SK-N-SH (cell line): ENCODE data around the gene TXNDC2. TPM values are rescaled to one million over a fixed set of nuclear protein-coding genes. Genes with fewer than 3 reads are reported as not detected.
A peak's percentile ranks its signal among the peaks of the same experiment; 100 is the strongest.

Experiments
- CTCF ChIA-PET: fragments of 300-600, 350-600 bp; formaldehyde crosslinking; extraction: SDS; loops from one replicate; lab custom pipeline; 2021; lab: Yijun Ruan, JAX
- POLR2A ChIA-PET: fragments of 350-600 bp; sonication (Branson Sonifier 250); formaldehyde crosslinking; extraction: SDS; loops from one replicate; lab custom pipeline; 2020; ENCODE audit warnings: antibody characterized with exemption, inconsistent platforms; lab: Yijun Ruan, JAX
- DNase-seq: peaks from one replicate; pipeline ENCODE4 v3.0.0; 2012
- H2AFZ ChIP-seq: fragments of 200-600 bp; sonication (generic); 2 replicates; pipeline ENCODE4 v1.8.1; 2016; ENCODE audit warnings: antibody characterized with exemption, mild to moderate bottlenecking, low read depth
- H3F3A ChIP-seq: fragments of 200-600 bp; sonication (generic); replicated peaks from 2 replicates; pipeline ENCODE3; 2016; ENCODE audit warnings: antibody characterized with exemption, mild to moderate bottlenecking; ENCODE audit not compliant: insufficient read depth
- H3K27ac ChIP-seq, 2 experiments: fragments of 200-500 bp in 1 of 2; fragments of 200-600 bp in 1 of 2; sonication (Bioruptor generic) in 1 of 2; sonication (generic), shearing (Covaris generic) in 1 of 2; 2 replicates each; pipeline versions ENCODE4 v1.5.1 to v1.6.1; 2014 to 2016; ENCODE audit warnings: low read depth in 2 of 2, inconsistent platforms in 1 of 2, low read length in 1 of 2, mild to moderate bottlenecking in 1 of 2, mixed read lengths in 1 of 2
- H3K27me3 ChIP-seq: fragments of 200-600 bp; sonication (generic), shearing (Covaris generic); 2 replicates; pipeline ENCODE4 v1.6.1; 2016; ENCODE audit warnings: mixed run types; ENCODE audit not compliant: insufficient read depth
- H3K36me3 ChIP-seq, 2 experiments: fragments of 200-500 bp in 1 of 2; fragments of 200-600 bp in 1 of 2; sonication (Bioruptor generic) in 1 of 2; sonication (generic) in 1 of 2; replicated peaks in 1 of 2; 2 replicates each; pipeline versions ENCODE3 to v1.5.1; 2014 to 2016; ENCODE audit warnings: low read length in 1 of 2, mild to moderate bottlenecking in 1 of 2; ENCODE audit not compliant: insufficient read depth in 2 of 2, control insufficient read depth in 1 of 2
- H3K4me1 ChIP-seq, 2 experiments: fragments of 200-500 bp in 1 of 2; fragments of 200-600 bp in 1 of 2; sonication (Bioruptor generic) in 1 of 2; sonication (generic), shearing (Covaris generic) in 1 of 2; 2 replicates each; pipeline versions ENCODE4 v1.5.1 to v1.6.1; 2014 to 2016; ENCODE audit warnings: low read depth in 1 of 2, low read length in 1 of 2, mixed run types in 1 of 2; ENCODE audit not compliant: insufficient read depth in 2 of 2, control insufficient read depth in 1 of 2
- H3K4me2 ChIP-seq: fragments of 200-600 bp; sonication (generic), shearing (Covaris generic); 2 replicates; pipeline ENCODE4 v1.6.1; 2017; ENCODE audit warnings: mixed run types
- H3K4me3 ChIP-seq, 2 experiments: fragments of 200-500 bp in 1 of 2; fragments of 200-600 bp in 1 of 2; sonication (Bioruptor generic) in 1 of 2; sonication (generic), shearing (Covaris generic) in 1 of 2; 2 replicates each; pipeline versions ENCODE4 v1.5.1 to v1.8.1; 2014 to 2016; ENCODE audit warnings: low read depth in 2 of 2, inconsistent platforms in 1 of 2, low read length in 1 of 2, mild to moderate bottlenecking in 1 of 2, mixed read lengths in 1 of 2, moderate library complexity in 1 of 2
- H3K79me2 ChIP-seq: fragments of 200-600 bp; sonication (generic); 2 replicates; pipeline ENCODE4 v1.8.1; 2017; ENCODE audit warnings: mild to moderate bottlenecking; ENCODE audit not compliant: insufficient read depth
- H3K9ac ChIP-seq: fragments of 200-600 bp; sonication (generic); 2 replicates; pipeline ENCODE4 v1.6.1; 2017; ENCODE audit warnings: mixed run types
- H3K9me2 ChIP-seq: fragments of 200-600 bp; sonication (generic); 2 replicates; pipeline ENCODE4 v1.6.1; 2017; ENCODE audit warnings: mixed run types
- H3K9me3 ChIP-seq: fragments of 200-600 bp; sonication (generic); 2 replicates; pipeline ENCODE4 v1.6.1; 2017; ENCODE audit warnings: mixed run types, mild to moderate bottlenecking, moderate library complexity
- H4K20me1 ChIP-seq: fragments of 200-600 bp; sonication (generic); 2 replicates; pipeline ENCODE4 v1.6.1; 2017; ENCODE audit warnings: mild to moderate bottlenecking, mixed run types; ENCODE audit not compliant: insufficient read depth
- CHD2 ChIP-seq: fragments of 150-350 bp; IDR thresholded peaks from 2 replicates; pipeline ENCODE4 v1.6.1; 2018; ENCODE audit warnings: low read length; ENCODE audit not compliant: partially characterized antibody
- ELF1 ChIP-seq: IDR thresholded peaks from 2 replicates; pipeline ENCODE4 v1.4.0; 2012
- EZH2phosphoT487 ChIP-seq: fragments of 200-600 bp; sonication (generic); IDR thresholded peaks from 2 replicates; pipeline ENCODE4 v1.6.1; 2017; ENCODE audit warnings: low read depth, mixed run types, mild to moderate bottlenecking, antibody characterized with exemption, moderate library complexity, borderline replicate concordance
- FOSL2 ChIP-seq: IDR thresholded peaks from 2 replicates; pipeline ENCODE4 v1.4.0; 2012; ENCODE audit warnings: low read depth, mild to moderate bottlenecking, moderate library complexity, borderline replicate concordance
- FOXM1 ChIP-seq: IDR thresholded peaks from 2 replicates; pipeline ENCODE4 v1.4.0; 2012; ENCODE audit warnings: low read depth, mild to moderate bottlenecking
- GABPA ChIP-seq: IDR thresholded peaks from 2 replicates; pipeline ENCODE4 v1.4.0; 2012; ENCODE audit warnings: low read depth, mild to moderate bottlenecking
- GATA2 ChIP-seq: sonication (generic); formaldehyde crosslinking; IDR thresholded peaks from 2 replicates; pipeline ENCODE4 v1.5.0; 2020; ENCODE audit warnings: mild to moderate bottlenecking, missing genetic modification reagents
- IRF3 ChIP-seq: fragments of 150-350 bp; IDR thresholded peaks from 2 replicates; pipeline ENCODE4 v1.6.1; 2016; ENCODE audit warnings: mild to moderate bottlenecking, low read depth, low read length
- MEF2A ChIP-seq: IDR thresholded peaks from 2 replicates; pipeline ENCODE4 v1.4.0; 2012; ENCODE audit warnings: low read depth, borderline replicate concordance
- RCOR1 ChIP-seq: fragments of 150-350 bp; IDR thresholded peaks from 2 replicates; pipeline ENCODE4 v1.6.1; 2017; ENCODE audit warnings: antibody characterized with exemption, low read length
- REST ChIP-seq: IDR thresholded peaks from 2 replicates; pipeline ENCODE4 v1.6.1; 2012; ENCODE audit warnings: mild to moderate bottlenecking, low read depth, low read length, moderate library complexity
- RFX5 ChIP-seq: IDR thresholded peaks from 2 replicates; pipeline ENCODE4 v1.6.1; 2012; ENCODE audit warnings: mild to moderate bottlenecking, improper control_type of control experiment, low read length
- SIN3A ChIP-seq: IDR thresholded peaks from 2 replicates; pipeline ENCODE4 v1.6.1; 2012; ENCODE audit warnings: low read depth, mild to moderate bottlenecking, low read length, moderate library complexity, borderline replicate concordance
- SMC3 ChIP-seq: IDR thresholded peaks from 2 replicates; pipeline ENCODE4 v1.6.1; 2012; ENCODE audit warnings: low read depth, low read length, improper control_type of control experiment
- TCF12 ChIP-seq: IDR thresholded peaks from 2 replicates; pipeline ENCODE4 v1.4.0; 2012
- TEAD4 ChIP-seq: IDR thresholded peaks from 2 replicates; pipeline ENCODE4 v1.4.0; 2012; ENCODE audit warnings: mild to moderate bottlenecking, borderline replicate concordance; ENCODE audit not compliant: insufficient read depth
- USF1 ChIP-seq: IDR thresholded peaks from 2 replicates; pipeline ENCODE4 v1.4.0; 2012; ENCODE audit warnings: low read depth, borderline replicate concordance
- USF2 ChIP-seq: fragments of 150-350 bp; IDR thresholded peaks from 2 replicates; pipeline ENCODE4 v1.6.1; 2017; ENCODE audit warnings: antibody characterized with exemption, low read length, low read depth, borderline replicate concordance
- WGBS: methylation state at CpG from one replicate; pipeline ENCODE4 v1.1.6; 2017; ENCODE audit warnings: low lambda C conversion rate; 5-methylcytosine and 5-hydroxymethylcytosine counted together
- polyA plus RNA-seq, 3 experiments: library from polyadenylated mRNA; depleted of rRNA; stranded (reverse); fragments of >200 nt; gene quantifications; 2 replicates each; pipeline ENCODE4 v1.2.3, GENCODE V29; 2012

Gene TXNDC2
- polyA plus RNA-seq, 1 of the 3 experiments (the other 2 are of a cell fraction): 0.07 TPM

- H4K20me1 ChIP-seq: peaks cover 98% of the 10 kb centered on the region
- H3K4me2 ChIP-seq: no peak overlapping the region
- DNase-seq: no peak
- no peaks in the 10 kb centered on the region for H3K27me3 ChIP-seq
- H3K27ac ChIP-seq: peak overlapping the region in 1 of 2 experiments; percentile 71; a peak in 2 of 4 replicates
- no peaks in the 10 kb centered on the region for H3K9me2 ChIP-seq
- peak overlapping the region; percentile 30; the same call in 1 of the 2 replicates for H3K9ac ChIP-seq
- peaks cover 2 to 12% of the 10 kb centered on the region in 2 experiments for H3K36me3 ChIP-seq
- H3K4me3 ChIP-seq: no peak overlapping the region
- CTCF ChIA-PET: interaction anchor here (0.6 to 1.0 kb wide), 2 partner anchors 23 to 32 kb away, joined by 3 to 4 read pairs; no protein-coding TSS in a partner anchor
- peaks cover 100% of the 10 kb centered on the region for H3K79me2 ChIP-seq
- peaks cover 38% of the 10 kb centered on the region for H3F3A ChIP-seq
- H2AFZ ChIP-seq: no peak overlapping the region
- POLR2A ChIA-PET: no interaction called here
- H3K9me3 ChIP-seq: no peaks in the 10 kb centered on the region
- TF ChIP-seq USF2: no peak
- no peak for TF ChIP-seq IRF3
- no peak for TF ChIP-seq RFX5
- TF ChIP-seq RCOR1: no peak
- no peak for TF ChIP-seq REST
- TF ChIP-seq CHD2: no peak
- TF ChIP-seq GABPA: no peak
- TF ChIP-seq EZH2phosphoT487: no peak
- TF ChIP-seq ELF1: no peak
- TF ChIP-seq, all 33 proteins: peak for 0
- H3K4me1 ChIP-seq: peaks cover 3 to 56% of the 10 kb centered on the region in 2 experiments; a peak in 3 of 4 replicates
- 94% methylated on average over 4 of the region's 4 CpGs for WGBS
Measured at GRCh38 chr18:9925795-9926194, 40.0 kb downstream of the TXNDC2 start.

GRCh38 chr18:9926223-9926894, 40.6 kb downstream of the TXNDC2 start:
- H3K4me3 ChIP-seq: no peak overlapping the region
- no peak overlapping the region for H3K4me2 ChIP-seq
- DNase-seq: no peak
- H3K79me2 ChIP-seq: peaks cover 100% of the 10 kb centered on the region
- 100% methylated on average over 2 of the region's 2 CpGs for WGBS
- no peaks in the 10 kb centered on the region for H3K27me3 ChIP-seq
- ChIA-PET POLR2A (no interaction called here), CTCF (interaction anchor here (0.6 to 1.0 kb wide), 2 partner anchors 22 to 32 kb away, joined by 3 to 4 read pairs; no protein-coding TSS in a partner anchor)
- peaks cover 98% of the 10 kb centered on the region for H4K20me1 ChIP-seq
- H3F3A ChIP-seq: peaks cover 34% of the 10 kb centered on the region
- peak overlapping the region in 1 of 2 experiments; percentile 71; a peak in 1 of 4 replicates for H3K27ac ChIP-seq
- H3K9ac ChIP-seq: no peak overlapping the region
- peaks cover 2 to 12% of the 10 kb centered on the region in 2 experiments for H3K36me3 ChIP-seq
- peaks cover 3 to 56% of the 10 kb centered on the region in 2 experiments; a peak in 3 of 4 replicates for H3K4me1 ChIP-seq
- H3K9me2 ChIP-seq: no peaks in the 10 kb centered on the region
- H3K9me3 ChIP-seq: no peaks in the 10 kb centered on the region
- H2AFZ ChIP-seq: no peak overlapping the region
- TF ChIP-seq GATA2 (CRISPR knock-in tag) (no peak), USF2 (no peak), RFX5 (no peak), MEF2A (no peak), EZH2phosphoT487 (no peak), FOXM1 (no peak), USF1 (no peak), RCOR1 (no peak), TCF12 (no peak), SIN3A (no peak), CHD2 (no peak), TEAD4 (no peak), SMC3 (no peak), ELF1 (no peak), FOSL2 (no peak)
